SK-N-SH treated with all-trans-retinoic acid at 6 μM for 48 hours (cell line): ENCODE measurements around the gene PDCD1LG2.

Experiments
- SNAI2 ChIP-seq: fragments of 250-450 bp; sonication (Bioruptor Pico); IDR thresholded peaks from 2 replicates; pipeline ENCODE4 v1.5.0; 2020; ENCODE audit warnings: mild to moderate bottlenecking, moderate library complexity
- ZFP30 ChIP-seq: fragments of 450-650 bp; formaldehyde crosslinking; IDR thresholded peaks from 2 replicates; pipeline ENCODE4 v1.5.0; 2022; ENCODE audit warnings: mild to moderate bottlenecking, moderate library complexity
- TF ChIP-seq, protein P1 (sequence below): fragments of 250-450 bp; sonication (Bioruptor Pico); IDR thresholded peaks from 2 replicates; pipeline ENCODE4 v1.5.1; 2021; ENCODE audit warnings: mild to moderate bottlenecking, moderate library complexity
- TF ChIP-seq, protein P2 (sequence below): fragments of 250-450 bp; sonication (Bioruptor Pico); IDR thresholded peaks from 2 replicates; pipeline ENCODE4 v1.8.0; 2020; ENCODE audit warnings: mild to moderate bottlenecking, moderate library complexity, borderline replicate concordance

DNA sequence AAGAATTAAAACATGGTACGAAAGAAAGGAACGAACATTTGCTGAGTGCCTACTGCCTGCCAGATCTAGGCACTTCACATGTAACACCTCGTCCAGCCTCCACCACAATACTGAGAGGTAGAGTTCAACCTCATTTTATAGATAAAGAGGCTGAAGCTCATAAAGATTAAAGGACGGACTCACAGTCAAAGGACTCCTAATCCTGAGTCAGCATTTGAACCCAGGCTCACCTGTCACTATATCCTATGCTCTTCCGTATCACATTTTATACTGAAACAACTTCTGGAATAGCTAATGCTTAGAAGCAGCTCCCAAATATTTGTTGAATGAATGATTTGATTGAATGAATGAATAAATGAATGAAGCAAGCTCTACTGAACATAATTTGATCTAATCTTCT lies 22.5 kb downstream of the PDCD1LG2 start:
- TF ChIP-seq ZFP30 (CRISPR knock-in tag) = no peak
- TF ChIP-seq SNAI2 = no peak
- TF ChIP-seq, protein P1, sequence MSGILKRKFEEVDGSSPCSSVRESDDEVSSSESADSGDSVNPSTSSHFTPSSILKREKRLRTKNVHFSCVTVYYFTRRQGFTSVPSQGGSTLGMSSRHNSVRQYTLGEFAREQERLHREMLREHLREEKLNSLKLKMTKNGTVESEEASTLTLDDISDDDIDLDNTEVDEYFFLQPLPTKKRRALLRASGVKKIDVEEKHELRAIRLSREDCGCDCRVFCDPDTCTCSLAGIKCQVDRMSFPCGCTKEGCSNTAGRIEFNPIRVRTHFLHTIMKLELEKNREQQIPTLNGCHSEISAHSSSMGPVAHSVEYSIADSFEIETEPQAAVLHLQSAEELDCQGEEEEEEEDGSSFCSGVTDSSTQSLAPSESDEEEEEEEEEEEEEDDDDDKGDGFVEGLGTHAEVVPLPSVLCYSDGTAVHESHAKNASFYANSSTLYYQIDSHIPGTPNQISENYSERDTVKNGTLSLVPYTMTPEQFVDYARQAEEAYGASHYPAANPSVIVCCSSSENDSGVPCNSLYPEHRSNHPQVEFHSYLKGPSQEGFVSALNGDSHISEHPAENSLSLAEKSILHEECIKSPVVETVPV (CRISPR knock-in tag) = no peak
- TF ChIP-seq, protein P2, sequence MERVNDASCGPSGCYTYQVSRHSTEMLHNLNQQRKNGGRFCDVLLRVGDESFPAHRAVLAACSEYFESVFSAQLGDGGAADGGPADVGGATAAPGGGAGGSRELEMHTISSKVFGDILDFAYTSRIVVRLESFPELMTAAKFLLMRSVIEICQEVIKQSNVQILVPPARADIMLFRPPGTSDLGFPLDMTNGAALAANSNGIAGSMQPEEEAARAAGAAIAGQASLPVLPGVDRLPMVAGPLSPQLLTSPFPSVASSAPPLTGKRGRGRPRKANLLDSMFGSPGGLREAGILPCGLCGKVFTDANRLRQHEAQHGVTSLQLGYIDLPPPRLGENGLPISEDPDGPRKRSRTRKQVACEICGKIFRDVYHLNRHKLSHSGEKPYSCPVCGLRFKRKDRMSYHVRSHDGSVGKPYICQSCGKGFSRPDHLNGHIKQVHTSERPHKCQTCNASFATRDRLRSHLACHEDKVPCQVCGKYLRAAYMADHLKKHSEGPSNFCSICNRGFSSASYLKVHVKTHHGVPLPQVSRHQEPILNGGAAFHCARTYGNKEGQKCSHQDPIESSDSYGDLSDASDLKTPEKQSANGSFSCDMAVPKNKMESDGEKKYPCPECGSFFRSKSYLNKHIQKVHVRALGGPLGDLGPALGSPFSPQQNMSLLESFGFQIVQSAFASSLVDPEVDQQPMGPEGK (CRISPR knock-in tag) = no peak
